GM12875 (cell line): ENCODE data around the gene VIP.

Source experiments
- H3K4me3 ChIP-seq: one replicate; pipeline ENCODE4 v1.5.1; 2011; ENCODE audit warnings: low read depth, low read length, control low read depth
- CTCF ChIP-seq: IDR thresholded peaks from 2 replicates; pipeline ENCODE4 v1.5.1; 2011; ENCODE audit warnings: low read depth, mild to moderate bottlenecking, control low read depth, inconsistent platforms, low read length, moderate library complexity, borderline replicate concordance; ENCODE audit not compliant: insufficient read depth

The VIP gene

GRCh38 chr6:152775428-152775827, 24.8 kb downstream of the VIP start:
- TF ChIP-seq CTCF = no peak
- no peak overlapping the region for H3K4me3 ChIP-seq

- H3K4me3 ChIP-seq = no peak overlapping the region
- no peak for TF ChIP-seq CTCF
Measured at GRCh38 chr6:152776833-152777232, 26.2 kb downstream of the VIP start.

- no peak for TF ChIP-seq CTCF
- H3K4me3 ChIP-seq = no peak overlapping the region
Measured at GRCh38 chr6:152783217-152783878, 32.8 kb downstream of the VIP start.

GRCh38 chr6:152794696-152795095, 44.1 kb downstream of the VIP start:
- no peak for TF ChIP-seq CTCF
- no peak overlapping the region for H3K4me3 ChIP-seq

- no peak overlapping the region for H3K4me3 ChIP-seq
- TF ChIP-seq CTCF = no peak
Measured at GRCh38 chr6:152804150-152804549, 53.6 kb downstream of the VIP start.
